Activated naive CD4-positive, alpha-beta T cell treated with Interleukin-2 at 50 U/mL for 16 hours (primary cell): ENCODE data around the gene RAPSN.

Experiments used
- DNase-seq: peaks from one replicate; pipeline ENCODE4 v3.0.0-alpha.2; 2020

RAPSN gene

DNA sequence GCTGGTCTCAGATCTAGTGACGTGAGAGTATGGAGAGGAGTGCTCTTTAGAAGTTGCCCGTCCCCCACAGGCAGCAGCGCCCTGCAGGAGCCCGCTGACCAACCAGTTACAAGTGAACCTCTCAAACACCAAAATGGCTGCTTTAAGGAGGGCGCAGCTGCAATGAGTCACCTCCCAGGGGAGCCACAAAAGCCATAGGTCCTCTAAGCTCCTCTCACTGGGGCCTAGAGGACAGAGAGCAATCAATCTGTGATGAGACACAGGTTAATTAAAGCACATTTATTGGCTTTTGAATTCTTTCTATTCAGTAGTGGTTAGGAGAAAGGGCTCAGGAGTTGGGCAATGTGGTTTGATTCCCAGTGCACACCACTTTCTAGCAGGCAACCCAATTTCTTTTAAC is 15.5 kb upstream of the RAPSN start:
- DNase-seq = no peak

DNA sequence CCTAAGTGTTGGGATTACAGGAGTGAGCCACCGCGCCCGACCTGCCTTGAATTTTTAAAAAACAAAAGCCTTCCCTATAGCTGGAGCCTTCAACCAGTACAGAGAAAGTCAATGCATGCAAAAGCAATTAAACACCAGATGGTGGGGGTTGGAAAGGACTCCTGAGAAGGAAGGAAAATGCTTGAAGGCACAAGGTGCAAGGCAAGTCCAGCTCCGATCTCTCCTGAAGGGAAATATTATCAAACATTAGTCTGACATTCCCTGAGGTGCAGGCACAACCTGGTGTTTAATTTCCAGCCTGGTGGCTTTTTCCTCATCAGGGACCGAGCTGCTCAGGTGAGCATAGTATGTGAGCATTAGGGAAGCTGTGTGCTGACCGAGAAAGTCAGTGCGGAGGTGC is 12.9 kb upstream of the RAPSN start:
- DNase-seq = no peak

DNA sequence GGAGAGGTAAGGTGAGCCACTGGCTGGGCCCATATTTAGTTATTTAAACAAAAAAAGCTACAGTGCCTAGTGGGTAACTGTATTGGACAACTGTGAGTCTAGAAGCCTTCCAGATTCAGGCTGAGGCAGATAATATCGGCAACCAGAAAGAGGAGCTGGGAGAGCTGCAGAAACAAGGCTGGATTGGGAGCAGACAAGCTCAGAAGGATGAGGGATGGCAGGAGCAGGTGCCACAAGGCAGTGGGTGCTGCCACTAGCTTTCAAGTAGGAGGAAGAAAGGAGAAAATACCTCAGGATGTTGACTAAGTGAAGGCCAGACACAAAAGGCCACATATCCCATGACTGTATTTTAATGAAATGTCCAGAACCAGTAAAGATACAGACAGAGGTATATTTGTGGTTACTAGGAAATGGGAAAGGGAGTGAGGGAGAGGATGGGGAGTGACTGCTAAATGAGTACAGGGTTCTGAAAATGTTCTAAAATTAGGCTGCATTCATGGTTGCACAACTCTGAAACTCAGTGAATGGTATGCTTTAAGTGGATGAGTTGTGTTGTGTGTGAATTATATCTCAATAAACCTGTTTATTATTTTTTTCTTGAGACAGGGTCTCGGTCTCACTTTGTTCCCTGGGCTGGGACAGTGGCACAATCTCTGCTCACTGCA is 11.8 kb upstream of the RAPSN start:
- DNase-seq = no peak

DNA sequence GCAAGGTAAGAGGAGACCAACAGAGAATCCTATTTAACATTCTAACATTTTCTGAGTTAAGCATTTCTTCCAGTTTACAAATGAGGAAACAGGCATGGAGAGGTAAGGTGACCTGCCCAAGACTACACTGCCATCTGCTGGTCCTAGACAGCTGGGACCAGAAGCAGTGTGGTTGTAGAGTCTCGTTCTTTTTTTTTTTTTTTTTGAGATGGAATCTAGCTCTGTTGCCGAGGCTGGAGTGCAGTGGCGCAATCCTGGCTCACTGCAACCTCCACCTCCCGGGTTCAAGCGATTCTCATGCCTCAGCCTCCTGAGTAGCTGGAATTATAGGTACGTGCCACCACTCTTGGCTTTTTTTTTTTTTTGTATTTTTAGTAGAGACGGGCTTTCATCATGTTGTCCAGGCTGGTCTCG is 5.3 kb upstream of the RAPSN start:
- peak; percentile 60 for DNase-seq

DNA sequence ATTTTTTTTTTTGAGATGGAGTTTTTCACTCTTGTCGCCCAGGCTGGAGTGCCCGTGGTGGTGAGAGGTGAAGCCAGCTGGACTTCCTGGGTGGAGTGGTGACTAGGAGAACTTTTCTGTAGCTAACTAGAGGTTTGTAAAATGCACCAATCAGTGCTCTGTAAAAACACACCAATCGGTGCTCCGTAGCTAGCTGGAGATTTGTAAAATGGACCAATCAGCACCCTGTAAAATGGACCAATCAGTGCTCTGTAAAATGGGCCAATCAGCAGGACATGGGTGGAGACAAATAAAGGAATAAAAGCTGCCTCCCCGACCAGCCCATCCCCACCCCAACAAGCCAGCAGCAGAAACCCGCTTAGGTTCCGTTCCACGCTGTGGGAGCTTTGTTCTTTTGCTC is 4.4 kb upstream of the RAPSN start:
- DNase-seq = no peak

DNA sequence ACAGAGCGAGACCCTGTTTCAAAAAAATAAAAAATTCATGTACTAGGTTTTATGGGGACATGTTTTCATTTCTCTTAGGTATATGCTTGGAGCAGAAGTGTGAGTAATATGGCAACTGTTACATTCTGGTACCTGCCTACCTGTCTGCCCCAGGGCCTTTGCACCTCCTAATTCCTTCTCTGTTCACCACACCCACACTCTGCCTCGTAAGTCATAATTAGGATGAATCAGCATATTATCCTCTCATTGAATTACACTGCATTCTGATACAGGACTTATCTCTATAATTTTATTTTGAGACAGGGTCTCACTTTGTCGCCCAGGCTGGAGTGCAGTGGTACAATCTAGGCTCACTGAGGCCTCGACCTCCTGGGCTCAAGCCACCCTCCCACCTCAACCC is 3.1 kb upstream of the RAPSN start:
- no peak for DNase-seq

DNA sequence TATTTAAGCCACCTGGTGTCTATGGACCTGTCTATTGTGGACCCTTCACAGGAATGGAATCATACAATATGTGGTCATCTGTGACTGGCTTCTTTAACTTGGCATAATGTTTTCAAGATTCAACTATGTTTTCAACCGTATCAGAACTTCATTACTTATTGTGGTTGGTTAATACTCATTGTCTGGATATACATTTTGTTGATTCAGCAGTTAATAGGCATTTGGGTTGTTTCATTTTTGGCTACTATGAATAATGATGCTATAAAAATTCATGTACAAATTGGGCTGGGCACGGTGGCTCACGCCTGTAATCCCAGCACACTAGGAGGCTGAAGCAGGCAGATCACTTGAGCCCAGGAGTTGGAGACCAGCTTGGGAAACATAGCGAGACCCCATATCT is 2.5 kb upstream of the RAPSN start:
- no peak for DNase-seq

DNA sequence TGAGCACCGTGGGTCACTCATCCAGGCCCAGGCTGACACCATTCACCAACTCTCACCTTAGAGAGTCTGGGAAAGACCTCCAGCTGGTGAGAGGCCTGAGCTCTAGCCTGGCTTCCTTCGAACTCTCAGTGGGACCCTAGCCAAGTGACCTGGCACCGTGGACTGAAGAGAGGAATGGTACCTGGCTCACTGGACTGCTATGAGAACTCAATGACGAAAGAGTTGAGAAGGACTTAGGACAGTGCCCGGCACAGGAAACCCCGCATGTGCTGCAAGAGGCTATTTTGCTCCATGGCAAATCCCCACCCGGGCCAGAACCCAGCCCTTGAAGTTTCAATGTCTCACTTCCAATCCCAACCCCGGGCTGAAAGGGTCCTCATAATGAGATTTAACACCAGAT is 605 bp upstream of the RAPSN start:
- DNase-seq = no peak

DNA sequence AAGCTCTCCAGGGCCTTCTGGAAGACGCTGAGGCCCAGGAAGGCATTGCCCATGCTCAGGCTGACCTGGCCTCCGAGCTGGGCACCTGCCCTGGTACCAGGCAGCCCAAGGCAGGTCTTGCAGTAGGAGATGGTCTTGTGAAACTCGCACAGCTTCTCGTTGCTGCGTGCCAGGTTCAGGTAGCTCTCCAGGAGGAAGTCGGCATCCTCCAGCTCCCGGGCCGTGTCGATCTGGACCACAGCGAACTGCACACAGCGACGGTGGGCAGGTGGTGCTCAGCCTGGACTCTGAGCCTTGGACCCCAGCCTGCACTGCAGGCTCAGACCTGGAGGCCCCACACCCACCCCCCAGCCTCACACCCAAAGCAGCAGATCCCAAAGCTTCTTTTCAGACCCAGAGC is 1.0 kb downstream of the RAPSN start:
- DNase-seq = no peak

DNA sequence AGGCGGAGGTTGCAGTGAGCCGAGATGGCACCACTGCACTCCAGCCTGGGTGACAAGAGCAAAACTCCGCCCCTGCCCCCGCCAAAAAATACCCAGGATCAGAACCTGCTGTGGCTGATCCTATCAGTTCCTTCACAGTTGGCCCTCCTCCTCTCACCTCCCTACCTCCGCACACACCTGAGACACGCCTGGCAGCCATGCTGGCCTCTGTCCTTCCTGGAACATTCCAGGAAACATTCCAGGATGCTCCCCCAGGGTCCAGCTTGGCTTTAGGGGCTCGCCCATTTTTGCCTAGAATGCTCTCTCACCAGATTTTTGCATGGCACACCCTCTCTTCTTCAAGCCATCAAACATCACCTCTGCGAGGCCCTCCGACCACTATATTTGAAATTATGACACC is 2.1 kb downstream of the RAPSN start:
- no peak for DNase-seq

DNA sequence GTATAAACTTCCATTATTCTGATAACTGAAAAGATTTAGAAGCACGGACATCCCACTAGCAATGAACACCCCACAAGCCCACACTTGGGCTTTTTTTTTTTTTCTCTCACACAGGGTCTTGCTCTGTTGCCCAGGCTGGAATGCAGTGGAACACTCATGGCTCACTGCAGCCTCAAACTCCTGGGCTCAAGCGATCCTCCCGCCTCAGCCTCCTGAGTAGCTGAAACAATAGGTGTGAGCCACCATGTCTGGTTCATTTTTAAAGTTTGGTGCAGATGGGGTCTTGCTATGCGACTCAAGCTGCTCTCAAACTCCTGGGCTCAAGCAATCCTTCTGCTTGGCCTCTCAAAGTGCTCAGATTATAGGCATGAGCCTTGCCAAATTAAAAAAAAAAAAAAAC is 3.1 kb downstream of the RAPSN start:
- DNase-seq = no peak

DNA sequence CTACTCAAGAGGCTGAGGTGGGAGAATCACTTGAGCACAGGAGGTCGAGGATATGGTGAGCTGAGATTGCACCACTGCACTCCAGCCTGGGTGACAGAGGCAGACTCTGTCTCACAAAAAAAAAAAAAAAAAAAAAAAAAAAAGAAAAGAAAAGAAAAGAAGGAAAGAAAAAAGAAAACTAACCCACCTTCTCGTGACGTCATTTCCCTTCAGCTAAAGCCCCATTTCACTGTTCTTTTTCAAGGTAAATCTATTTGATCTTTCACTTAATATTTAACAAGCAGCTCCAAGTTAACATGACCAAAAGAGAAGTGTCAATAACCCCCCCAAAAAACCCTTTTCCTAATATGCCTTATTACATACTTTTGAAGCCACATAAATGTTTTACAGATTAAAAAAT is 5.1 kb downstream of the RAPSN start:
- DNase-seq = no peak

DNA sequence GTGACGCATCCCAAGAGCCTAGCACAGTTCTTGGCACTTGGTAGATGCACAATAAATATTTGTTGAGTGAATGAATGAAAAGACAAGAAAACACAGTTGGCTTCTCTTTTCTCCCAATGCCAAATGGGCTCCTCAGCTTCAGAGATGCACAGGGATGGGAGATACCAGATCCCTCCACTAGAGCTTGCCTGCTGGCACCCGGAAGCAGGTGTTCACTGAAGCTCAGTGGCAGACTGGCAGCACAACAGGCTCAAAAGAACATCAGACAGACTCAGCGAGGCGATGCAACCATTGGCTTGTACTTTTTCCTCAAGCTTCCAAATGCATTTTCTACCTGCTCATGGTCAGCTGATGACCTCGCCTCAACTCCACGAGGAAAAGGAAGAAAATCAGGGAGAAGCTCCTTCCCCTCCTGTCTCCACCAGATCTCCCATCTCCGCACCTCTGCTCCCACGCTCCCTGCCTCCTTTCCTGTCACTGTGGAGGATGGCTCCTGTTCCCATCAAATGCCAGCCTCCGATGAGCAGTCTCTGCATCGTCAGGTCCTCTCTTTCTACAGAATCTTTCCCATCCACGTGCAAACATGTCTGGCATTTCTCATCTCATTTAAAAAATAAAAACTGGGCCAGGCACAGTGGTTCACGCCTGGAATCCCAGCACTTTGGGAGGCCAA is 5.8 kb downstream of the RAPSN start:
- no peak for DNase-seq

DNA sequence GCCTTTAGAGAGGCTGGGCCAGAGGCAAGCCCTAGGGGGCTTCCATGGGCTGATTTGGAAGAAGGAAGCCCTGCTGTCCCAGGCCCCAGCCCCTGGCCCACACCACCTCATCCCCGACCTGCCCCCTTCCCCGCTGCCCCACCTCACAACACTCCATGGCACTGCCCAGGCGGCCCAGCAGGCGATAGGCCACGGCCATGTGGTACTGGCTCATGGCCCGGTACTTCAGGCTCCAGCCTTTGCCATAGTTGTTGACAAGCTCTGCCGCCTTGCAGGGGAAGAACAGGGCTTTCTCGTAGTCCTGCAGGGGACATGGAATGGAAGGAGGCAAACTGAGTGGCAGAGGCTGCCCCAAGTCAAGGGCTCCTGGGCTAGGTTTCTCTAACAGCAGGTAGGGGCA is 6.4 kb downstream of the RAPSN start:
- DNase-seq = no peak

DNA sequence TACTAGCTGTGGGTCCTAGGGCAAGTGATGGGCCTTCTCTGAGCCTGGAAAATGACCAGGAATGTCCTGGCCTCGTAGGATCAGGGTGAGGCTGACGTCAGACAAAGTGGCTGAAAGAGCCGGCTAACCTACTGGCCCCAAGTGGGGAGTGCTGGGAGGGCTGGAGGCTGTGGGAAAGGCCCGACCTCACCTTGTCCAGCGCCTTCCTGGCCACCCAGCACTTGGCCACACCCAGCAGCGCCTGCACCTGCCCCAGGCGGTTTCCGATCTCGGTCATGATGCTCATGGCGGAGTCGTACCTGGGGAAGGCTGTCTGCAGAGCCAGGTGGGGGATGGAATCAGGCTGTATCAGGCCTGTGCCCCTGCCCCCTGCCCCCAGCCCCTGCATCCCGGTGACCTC is 7.5 kb downstream of the RAPSN start:
- DNase-seq = no peak

DNA sequence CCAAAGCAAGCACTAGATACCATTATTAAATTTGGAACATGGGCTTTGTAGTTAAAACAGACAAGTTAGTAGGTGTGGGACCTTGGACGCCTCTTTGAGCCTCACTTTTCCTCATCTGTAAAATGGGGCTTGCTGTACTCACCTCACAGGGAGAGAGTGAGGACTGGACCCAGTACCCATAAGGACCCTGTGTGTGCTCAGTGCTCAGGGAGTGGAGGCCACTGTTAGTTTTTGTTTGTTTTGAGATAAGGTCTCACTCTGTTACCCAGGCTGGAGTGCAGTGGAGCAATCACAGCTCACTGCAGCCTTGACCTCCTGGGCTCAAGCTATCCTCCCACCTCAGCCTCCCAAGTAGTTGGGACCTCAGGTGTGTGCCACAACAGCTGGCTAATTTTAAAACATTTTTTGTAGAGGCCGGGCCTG is 8.9 kb downstream of the RAPSN start:
- no peak for DNase-seq

DNA sequence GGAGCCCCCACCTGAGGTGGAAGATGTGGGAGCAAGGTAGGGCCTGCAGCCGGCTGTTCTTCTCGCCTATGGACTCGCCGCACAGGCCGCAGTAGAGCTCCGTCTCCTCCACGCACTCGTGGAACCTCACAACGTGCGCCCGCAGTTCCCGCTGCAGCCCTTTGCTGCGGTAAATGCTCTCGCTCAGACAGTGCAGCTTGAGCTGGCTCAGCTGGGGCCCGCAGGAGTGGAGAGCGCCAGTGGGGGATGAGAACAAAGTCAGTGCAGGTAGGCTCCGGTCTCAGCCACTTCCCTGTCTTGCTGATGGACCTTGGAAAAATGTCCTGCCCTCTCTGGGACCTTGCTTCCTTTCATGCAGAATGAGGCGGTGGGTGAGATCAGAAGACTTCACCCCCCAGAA is 10.2 kb downstream of the RAPSN start:
- no peak for DNase-seq

DNA sequence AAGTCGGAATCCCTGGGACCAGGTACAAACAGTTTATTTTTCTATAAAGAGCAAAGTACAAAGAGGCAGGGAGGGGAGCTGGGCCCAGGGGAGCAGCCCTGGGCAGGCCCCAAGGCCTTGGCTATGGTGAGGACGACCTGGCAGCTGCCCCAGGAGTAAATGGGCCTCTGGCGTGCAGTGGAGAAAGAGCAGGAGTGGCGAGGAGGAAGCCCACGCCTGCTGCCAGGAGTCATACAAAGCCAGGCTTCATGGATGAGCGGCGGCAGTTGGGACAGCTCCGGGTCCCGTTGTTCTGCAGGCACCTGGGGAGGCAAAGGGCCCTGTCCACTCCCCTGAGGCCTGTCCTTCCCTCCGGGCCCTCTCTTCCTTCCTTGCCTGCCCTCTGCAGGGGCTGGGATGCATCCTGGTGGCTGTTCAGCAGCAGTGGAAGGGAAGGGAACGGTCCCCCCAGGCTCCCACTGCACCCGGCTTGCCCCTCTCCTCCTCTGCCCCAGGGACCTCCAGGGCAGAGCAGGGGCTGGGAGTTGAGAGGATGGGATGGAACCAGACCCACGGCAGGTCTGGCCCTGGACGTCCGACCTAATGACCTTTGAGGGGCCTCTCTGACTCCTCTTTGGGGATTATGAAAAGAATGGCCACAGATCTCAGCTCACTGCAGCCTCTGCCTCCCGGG is 11.1 kb downstream of the RAPSN start:
- DNase-seq = no peak

DNA sequence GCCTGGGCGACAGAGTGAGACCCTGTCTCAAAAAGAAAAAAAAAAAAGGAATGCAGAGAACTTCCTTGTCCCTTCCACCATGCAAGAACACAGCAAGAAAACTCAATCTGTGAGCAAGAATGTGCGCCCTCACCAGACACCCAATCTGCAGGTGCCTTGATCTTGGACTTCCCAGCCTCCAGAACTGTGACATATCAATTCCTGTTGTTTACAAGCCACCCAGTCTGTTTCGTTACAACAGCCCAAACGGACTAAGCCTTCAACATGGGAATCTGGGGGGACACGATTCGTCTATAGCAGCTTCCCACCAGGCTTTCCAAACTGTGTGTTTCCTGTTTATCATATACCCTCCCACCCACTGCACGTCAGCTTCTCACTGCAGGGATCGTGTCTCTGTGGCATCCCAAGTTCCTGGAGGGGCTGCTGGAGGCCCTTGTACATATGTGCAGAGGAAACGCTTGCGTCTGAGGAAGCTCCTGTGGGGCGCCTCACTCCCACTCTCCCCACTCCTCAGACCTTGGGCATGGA is 11.7 kb downstream of the RAPSN start:
- no peak for DNase-seq

DNA sequence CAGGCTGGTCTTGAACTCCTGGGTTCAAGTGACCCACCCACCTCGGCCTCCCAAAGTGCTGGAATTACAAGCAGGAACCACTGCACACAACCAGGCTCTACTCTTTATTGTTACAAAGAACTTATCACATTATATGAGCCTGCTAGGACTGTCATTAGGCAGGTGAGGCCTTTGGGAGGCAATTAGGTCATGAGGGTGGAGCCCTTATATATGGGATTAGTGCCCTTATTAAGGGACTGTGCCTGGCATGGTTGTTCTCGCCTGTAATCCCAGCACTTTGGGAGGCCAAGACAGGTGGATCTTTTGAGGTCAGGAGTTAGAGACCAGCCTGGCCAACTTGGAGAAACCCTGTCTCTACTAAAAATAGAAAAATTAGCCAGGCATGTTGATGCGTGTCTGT is 12.2 kb downstream of the RAPSN start:
- no peak for DNase-seq

DNA sequence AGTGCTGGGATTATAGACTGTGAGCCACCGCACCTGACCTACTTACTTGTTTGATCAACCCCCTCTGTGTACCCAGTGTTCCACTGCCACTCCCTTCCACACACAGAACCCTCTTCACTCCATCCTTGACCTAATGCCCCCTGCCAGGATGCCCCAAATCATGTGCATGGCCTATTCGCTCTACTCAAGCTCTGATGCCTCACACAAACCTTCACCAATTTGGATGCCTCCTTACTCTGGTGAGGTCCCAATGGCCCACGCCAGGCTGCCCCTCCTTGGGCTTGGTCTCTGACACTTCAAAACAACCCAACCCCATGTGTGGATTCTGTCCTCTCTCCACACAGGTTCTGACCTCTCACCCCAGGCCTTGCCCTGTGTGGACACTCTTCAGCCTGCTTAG is 13.2 kb downstream of the RAPSN start:
- no peak for DNase-seq

DNA sequence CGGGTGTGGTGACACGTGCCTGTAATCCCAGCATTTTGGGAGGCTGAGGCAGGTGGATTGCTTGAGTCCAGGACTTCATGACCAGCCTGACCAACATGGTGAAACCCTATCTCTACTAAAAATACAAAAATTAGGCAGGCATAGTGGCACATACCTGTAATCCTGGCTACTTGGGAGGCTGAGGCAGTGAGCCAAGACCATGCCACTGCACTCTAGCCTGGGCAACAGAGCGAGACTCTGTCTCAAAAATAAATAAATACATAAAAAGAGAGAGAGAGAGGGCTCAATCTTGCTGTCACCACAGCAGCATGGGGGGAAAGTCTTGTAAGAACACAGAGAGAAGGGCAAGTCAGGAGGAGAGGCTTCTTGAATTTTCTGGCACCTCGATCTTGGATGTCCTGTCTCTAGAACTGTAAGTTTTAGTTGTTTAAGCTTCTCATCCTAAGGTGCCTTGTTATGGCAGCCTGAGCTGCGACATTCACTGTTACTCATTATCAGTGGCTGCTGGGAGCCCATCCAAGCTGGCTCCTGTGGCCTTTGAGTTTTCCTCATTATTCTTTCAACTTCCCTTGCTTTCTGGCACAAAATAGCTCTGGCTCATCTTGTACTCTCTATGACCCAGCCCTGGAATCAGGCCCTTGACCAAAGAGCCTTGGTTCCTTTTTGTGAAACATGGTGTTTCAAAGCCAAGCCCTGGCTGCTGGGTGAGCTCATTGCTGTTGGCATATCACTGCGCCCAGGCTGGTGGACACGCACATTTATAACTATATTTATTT is 14.7 kb downstream of the RAPSN start:
- no peak for DNase-seq

DNA sequence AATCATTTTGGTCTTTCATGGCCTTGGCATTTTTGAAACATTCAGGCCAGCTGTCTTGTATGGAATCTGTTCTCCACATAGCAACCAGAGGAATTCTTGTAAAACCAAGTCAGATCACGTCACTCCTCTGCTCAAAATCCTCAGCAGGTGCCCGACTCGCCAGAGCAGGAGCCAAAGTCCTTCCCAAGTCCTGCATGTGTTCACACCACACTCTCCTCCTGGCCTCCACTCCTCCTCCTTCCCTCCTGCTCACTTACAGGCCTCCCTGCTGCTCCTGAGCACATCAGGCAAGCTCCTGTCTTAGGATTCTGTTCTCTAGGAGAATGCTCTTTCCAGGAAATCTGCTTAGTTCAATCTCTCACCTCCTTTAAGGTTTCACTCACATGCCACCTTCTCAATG is 15.8 kb downstream of the RAPSN start:
- no peak for DNase-seq
